ENCODE measurements around the gene NUDCD3. TPM values are rescaled to one million over a fixed set of nuclear protein-coding genes. Genes with fewer than 3 reads are reported as not detected.

The NUDCD3 gene
- total RNA-seq, 1 experiment from 2014 or later: 71.9 TPM

GRCh38 chr7:44534501-44534900 is 44.0 kb upstream of the NUDCD3 start:
- Histone ChIP-seq H3K27ac (ENCODE audit: insufficient read length, low read depth, low read length) (no peak overlapping the region), H2BK12ac (ENCODE audit: insufficient read length, low read depth, low read length) (no peak overlapping the region), H3K18ac (ENCODE audit: insufficient read length, low read depth, low read length) (no peak overlapping the region), H2BK15ac (ENCODE audit: low read depth, low read length) (no peak overlapping the region), H2BK5ac (ENCODE audit: insufficient read length, low read length) (no peak overlapping the region), H4K5ac (ENCODE audit: insufficient read length, low read depth, low read length) (no peak overlapping the region), H2AFZ (ENCODE audit: low read length) (no peak overlapping the region), H3K4me1 (ENCODE audit: insufficient read depth, low read length) (no peaks in the 10 kb centered on the region), H3K27me3 (ENCODE audit: insufficient read depth, low read length) (no peaks in the 10 kb centered on the region), H3K79me2 (ENCODE audit: insufficient read depth, low read length) (no peaks in the 10 kb centered on the region), H4K20me1 (ENCODE audit: control insufficient read depth, insufficient read depth, insufficient read length) (no peaks in the 10 kb centered on the region), H3K4me2 (ENCODE audit: insufficient read depth, insufficient read length, low read length) (no peak overlapping the region), H2BK20ac (ENCODE audit: low read depth, low read length, poor library complexity, severe bottlenecking) (no peak overlapping the region), H2AK5ac (ENCODE audit: insufficient read length, low read length) (no peak overlapping the region), H3K56ac (ENCODE audit: insufficient read length, low read depth, low read length) (no peak overlapping the region), H3K14ac (ENCODE audit: insufficient read depth, low read length) (no peak overlapping the region), H4K91ac (ENCODE audit: insufficient read length, low read depth, low read length) (no peak overlapping the region), H3T11ph (ENCODE audit: low read length) (no peak overlapping the region), H3K4ac (ENCODE audit: low read depth, low read length) (no peak overlapping the region), H3K23me2 (ENCODE audit: insufficient read length, low read depth, low read length, poor library complexity, severe bottlenecking) (no peaks in the 10 kb centered on the region), H3K23ac (ENCODE audit: insufficient read length, low read depth, low read length) (no peak overlapping the region), H3K79me1 (ENCODE audit: insufficient read depth, low read depth, low read length, poor library complexity, severe bottlenecking) (no peaks in the 10 kb centered on the region), H3K9ac (ENCODE audit: extremely low read depth, insufficient read length, low read length) (no peak overlapping the region), H2BK120ac (ENCODE audit: low read depth, low read length, poor library complexity, severe bottlenecking) (no peak overlapping the region), H4K8ac (replicated peaks; ENCODE audit: insufficient read length, low read depth, low read length) (no peak overlapping the region), H3K9me3 (ENCODE audit: control insufficient read depth, low read depth, low read length) (no peaks in the 10 kb centered on the region)
- Mint-ChIP-seq H3K4me3 (no peak overlapping the region), H3K27ac (peak overlapping the region in 1 of 3 experiments; percentile 27; a peak in 2 of 7 replicates), H3K4me1 (peaks cover 0 to 4% of the 10 kb centered on the region in 2 experiments; a peak in 1 of 4 replicates), H3K9me3 (no peaks in the 10 kb centered on the region; a peak in 1 of 5 replicates), H3K36me3 (ENCODE audit: insufficient read depth in 1 of 3, low read depth in 3 of 3) (no peaks in the 10 kb centered on the region; a peak in 1 of 7 replicates), H3K27me3 (ENCODE audit: low read depth) (no peaks in the 10 kb centered on the region; the same call in 1 of the 2 replicates)
- WGBS (ENCODE audit: extremely low coverage, insufficient read length, low lambda C conversion rate): no CpG with 5 or more reads among the region's 7 CpGs
- DNase-seq: peak; percentile 85
- TF ChIP-seq CTCF (conservative IDR thresholded peaks at IDR 0.05): peak; percentile 89

All from H9 (cell line).